Measurements from ENCODE around the gene TSPAN8.
"Not testable (repeated sequence)": the region's sequence is repeated elsewhere in the genome, so short reads cannot be mapped to it uniquely, and the experiment has no call there.

TSPAN8 gene

DNA sequence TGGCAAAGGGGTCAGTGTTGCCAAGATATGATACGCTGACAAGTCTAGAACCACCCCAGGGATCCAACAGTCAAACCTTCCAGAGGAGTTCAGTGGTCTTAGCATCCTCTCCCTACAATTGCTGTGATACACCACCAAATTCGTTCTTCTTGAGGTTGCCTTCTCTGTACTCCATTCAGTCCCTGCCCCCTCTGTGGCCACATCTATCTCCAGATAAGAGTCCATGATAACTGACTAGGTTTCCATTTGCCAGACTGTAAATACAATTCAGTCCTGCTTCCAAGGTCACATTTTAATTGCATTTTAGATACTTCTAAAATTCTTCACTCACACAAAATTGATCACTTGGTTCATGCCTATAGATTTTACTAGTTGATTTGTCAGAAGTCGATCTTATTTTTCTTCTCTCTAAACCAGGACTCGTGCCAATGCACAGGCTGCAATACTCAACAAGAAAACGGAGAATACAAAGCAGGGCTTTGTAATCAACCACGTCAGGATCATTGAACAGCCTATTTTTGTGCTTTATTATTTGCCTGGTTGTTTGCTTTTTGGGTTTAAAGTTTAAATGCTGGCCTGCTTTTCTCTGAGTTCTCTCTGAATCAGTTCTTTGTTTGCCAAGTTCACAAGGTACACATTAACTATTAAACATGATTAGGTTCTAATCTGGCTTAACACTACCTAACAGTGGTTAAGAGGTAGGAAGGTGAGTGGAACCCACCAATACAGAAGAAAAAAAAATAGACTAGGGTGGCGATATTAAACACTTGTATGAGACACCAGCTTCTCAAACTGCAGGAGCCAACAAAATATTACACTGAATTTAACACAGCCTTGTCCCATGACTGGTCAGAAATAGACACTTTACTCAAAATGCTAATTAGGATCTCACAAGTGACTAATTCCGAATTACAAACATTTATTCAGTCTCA lies 5.3 kb upstream of the TSPAN8 start:
- DNase-seq: no peak

- DNase-seq: no peak
Observed at GRCh38 chr12:71161591-71161990, 3.8 kb upstream of the TSPAN8 start.

DNA sequence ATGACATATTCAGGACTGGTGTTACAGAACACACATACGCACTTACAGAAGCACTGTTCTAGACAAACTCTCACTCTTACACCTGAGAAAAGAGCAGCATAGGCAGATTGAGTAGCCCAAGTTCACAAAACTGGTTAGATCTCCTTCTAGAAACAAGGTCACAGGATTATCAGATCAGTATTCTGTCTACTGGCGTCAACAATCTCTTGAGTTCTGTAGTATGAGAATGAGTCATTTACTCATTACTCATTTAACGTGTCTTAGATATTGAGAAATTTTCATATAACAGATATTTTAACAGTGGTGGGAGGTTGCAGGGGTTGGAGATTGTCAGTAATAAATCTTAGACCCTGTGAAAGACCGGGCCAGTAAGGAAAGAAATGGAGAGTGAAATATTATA lies 2.8 kb upstream of the TSPAN8 start:
- no peak for DNase-seq

DNA sequence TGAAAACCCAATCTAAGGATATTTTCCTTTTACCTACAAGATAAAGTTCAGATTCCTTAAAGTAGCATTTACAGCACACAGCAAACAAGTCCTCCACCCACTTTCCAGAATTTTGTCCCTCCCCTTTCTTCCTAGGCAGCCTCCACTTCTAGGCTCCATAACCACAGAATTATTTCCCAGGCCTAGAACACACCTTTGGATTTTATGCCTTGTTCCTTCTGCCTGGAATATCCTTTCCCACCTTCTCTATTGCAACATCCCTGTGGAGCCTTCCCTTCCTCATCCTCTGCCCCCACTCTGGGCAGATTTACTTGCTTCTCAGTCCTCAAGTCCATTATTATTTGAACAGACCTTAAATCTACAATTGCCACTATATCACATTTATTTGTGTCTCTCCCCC lies 2.1 kb upstream of the TSPAN8 start:
- DNase-seq: no peak

GRCh38 chr12:71159264-71159663 lies 1.5 kb upstream of the TSPAN8 start:
- no peak for DNase-seq

GRCh38 chr12:71158361-71158882 lies 623 bp upstream of the TSPAN8 start:
- DNase-seq: no peak

DNA sequence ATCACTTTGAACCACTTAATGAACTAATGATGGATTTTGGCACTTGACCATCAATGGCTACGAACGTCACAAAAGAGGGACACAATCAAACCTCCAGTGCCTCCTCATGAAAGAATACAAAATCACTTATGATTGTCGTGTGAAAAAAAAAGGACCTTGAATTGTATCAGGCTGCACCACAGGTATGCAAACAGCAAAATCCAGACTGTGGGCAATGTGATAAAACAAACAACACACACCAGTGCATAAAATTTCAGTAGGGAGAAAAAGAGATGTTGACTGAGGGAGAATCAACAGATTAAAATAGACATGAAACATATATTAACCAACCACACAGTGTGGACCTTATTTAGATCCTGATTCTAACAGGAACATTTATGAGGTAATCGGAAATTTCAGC lies 2.6 kb downstream of the TSPAN8 start:
- DNase-seq: no peak

DNA sequence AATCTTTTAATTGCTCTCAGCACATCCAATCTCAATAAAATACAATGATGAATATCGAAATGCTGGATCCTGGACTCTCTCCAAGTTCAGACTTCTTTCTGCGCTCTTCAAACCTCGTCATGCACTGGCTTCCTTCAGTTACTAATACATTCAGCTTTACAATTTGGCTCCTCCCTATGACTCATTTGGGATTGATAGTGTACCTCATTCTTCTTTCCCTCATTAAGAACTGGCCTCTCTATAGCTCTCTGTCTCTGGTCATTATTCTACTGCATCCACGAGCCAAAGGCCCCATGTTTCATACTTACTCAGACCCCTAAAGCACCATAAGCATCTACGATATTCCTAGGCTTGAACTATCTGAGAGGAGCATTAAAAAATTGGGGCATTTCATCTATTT lies 4.9 kb downstream of the TSPAN8 start:
- no peak for DNase-seq

DNA sequence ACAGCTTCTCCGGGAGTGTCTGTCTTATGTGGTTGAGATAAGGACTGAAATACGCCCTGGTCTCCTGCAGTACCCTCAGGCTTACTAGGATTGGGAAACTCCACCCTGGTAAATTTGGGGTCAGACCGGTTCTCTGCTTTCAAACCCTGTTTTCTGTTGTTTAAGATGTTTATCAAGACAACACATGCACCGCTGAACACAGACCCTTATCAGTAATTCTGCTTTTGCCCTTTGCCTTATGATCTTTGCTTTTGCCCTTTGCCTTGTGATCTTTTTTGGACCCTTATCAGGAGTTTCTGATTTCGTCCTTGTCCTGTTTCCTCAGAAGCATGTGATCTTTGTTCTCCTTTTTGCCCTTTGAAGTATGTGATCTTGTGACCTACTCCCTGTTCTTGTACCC lies 7.8 kb downstream of the TSPAN8 start:
- DNase-seq: not testable (repeated sequence)

DNA sequence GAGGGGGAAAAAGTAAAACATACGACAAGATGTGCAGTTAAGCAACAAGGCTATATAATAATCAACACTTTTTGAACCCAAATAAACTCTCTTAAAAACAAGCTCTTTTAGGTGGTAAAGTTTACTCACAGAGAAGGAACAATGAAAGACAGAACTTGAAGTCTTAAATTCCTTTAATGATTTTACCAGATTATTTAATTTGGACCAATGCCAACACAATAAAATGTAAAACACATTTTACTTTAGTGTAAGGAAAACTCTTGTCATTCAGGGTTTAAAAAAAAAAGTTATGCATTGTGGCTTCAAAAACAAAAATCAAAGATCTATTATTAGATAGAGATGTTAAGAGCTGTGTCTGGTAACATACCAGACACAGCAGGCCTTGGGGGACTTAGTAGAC lies 13.1 kb downstream of the TSPAN8 start:
- no peak for DNase-seq

GRCh38 chr12:71142956-71143355 lies 14.8 kb downstream of the TSPAN8 start:
- DNase-seq: no peak

GRCh38 chr12:71142016-71142415 lies 15.8 kb downstream of the TSPAN8 start:
- no peak for DNase-seq

- no peak for DNase-seq
Observed at GRCh38 chr12:71141378-71141926, 16.3 kb downstream of the TSPAN8 start.

DNA sequence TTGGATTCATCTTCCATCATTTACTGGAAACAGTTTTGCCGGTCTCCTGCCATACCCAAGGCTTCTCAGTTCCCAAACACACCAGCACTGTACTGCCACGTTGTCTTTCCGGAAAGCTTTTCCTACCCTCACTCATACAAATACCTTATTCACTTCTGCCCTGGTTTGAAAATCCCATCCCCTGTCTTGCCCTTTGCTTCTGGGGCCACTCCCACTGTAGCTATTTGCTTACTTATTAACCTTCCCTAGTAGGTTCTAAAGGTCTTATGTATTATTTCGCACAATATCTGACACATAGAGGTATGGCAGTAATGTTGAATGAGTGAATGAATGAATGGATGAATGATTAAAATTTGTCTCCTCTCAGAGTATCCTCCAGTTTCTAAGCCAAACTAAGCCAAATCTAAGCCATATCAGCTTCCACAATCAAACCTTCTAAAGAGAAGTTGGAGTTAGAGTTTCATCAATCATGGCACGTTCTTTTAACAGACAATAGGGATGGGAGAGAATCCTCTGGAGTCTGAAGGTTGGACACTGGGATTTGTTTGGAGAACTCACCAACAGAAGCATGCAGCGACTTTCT lies 18.6 kb downstream of the TSPAN8 start:
- DNase-seq: no peak

DNA sequence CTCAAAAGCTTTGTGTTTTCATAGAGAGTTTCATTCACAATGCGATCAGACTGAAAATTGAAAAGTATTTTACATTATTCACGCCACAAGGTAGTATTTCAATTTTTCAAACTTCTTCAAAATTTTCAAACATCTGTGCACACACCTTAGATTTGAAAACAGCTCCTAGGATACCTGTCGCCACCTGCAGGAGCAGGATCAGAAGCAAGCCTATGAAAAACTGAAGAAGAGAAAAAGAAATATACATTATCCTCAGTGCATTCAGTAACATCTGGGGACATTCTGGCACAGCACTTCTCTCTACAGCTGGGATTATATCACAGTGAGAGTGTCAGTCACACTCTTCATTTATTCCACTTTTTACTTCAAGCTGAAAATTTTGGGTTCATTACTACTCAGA lies 19.8 kb downstream of the TSPAN8 start:
- no peak for DNase-seq

DNA sequence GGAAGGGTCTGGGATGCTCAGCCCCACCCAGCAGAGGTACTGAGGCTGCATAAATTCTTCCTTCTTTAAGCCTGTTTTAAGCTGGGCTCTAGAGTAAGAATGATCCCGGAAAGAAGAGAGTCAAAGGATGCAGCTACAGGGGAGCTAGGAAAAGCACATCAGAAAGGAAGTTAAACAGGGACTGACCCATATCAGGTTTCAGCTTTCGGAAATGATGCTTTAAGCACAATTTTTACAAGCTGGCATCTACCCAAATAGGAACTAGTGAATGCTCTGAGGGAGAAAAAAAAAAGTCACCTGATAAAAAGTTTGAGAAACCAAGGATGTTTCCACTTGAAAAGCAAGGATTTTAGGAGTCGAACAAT lies 22.0 kb downstream of the TSPAN8 start:
- DNase-seq: no peak

- DNase-seq: no peak
Observed at GRCh38 chr12:71135077-71135811, 22.6 kb downstream of the TSPAN8 start.

GRCh38 chr12:71134405-71134804 lies 23.4 kb downstream of the TSPAN8 start:
- DNase-seq: no peak

GRCh38 chr12:71130521-71131069 lies 27.2 kb downstream of the TSPAN8 start:
- DNase-seq: no peak

- DNase-seq: no peak
Observed at GRCh38 chr12:71129364-71129763, 28.4 kb downstream of the TSPAN8 start.

- DNase-seq: no peak
Observed at GRCh38 chr12:71128191-71128788, 29.5 kb downstream of the TSPAN8 start.

DNA sequence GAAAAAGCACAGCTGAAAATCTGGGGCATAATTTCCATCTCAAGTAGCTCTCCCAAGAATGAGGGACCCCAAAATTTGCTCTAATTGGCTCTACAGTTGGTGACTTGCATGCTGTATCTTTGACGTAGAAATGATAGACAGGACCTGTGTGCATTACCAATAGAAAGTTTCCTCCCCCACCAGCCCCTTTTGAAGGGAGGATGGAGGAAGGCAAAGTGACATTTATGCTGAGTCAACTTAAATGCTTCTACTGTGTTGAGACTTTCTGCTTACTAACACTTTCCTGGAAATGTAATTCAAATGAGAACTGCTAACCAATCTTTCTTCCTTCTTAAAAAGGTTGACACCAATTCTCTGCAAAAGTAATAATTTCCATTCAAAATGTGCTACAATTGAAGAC lies 31.9 kb downstream of the TSPAN8 start:
- DNase-seq: no peak

DNA sequence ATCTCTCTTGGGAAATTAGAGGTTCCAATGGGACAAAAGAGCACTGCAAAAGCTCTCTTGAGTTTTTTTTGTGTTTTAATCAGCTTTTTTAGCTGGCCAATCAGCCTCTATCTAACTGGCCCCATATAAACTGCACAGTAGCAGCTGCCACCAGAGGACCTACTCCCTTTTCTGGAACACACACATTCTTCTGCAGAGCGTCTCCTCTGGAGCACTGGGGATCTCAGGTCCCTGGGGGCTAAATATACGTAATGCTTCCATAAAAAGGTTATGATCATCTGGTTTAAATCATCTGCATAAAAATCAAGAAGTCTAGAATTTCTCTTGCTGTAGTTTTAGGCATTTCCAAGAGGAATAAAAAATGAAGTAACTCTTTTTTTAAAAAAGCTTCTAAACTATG lies 32.3 kb downstream of the TSPAN8 start:
- DNase-seq: no peak

Data from activated CD8-positive, alpha-beta memory T cell treated with anti-CD3 and anti-CD28 coated beads, Interleukin-2, amount 50 U/mL, for 4 hours (primary cell).